Hepatocyte (in vitro differentiated cells): Measurements from ENCODE around the gene ZNF831.

Source experiments
- EZH2 ChIP-seq: fragments of 200-600 bp; sonication (generic); IDR thresholded peaks from 2 replicates; pipeline ENCODE4 v1.6.1; 2016; ENCODE audit warnings: antibody characterized with exemption, mild to moderate bottlenecking, borderline replicate concordance
- TF ChIP-seq, protein P1 (sequence below): fragments of 200-600 bp; sonication (generic); IDR thresholded peaks from 2 replicates; pipeline ENCODE4 v1.5.1; 2016; ENCODE audit warnings: antibody characterized with exemption, mild to moderate bottlenecking; ENCODE audit not compliant: poor library complexity

DNA sequence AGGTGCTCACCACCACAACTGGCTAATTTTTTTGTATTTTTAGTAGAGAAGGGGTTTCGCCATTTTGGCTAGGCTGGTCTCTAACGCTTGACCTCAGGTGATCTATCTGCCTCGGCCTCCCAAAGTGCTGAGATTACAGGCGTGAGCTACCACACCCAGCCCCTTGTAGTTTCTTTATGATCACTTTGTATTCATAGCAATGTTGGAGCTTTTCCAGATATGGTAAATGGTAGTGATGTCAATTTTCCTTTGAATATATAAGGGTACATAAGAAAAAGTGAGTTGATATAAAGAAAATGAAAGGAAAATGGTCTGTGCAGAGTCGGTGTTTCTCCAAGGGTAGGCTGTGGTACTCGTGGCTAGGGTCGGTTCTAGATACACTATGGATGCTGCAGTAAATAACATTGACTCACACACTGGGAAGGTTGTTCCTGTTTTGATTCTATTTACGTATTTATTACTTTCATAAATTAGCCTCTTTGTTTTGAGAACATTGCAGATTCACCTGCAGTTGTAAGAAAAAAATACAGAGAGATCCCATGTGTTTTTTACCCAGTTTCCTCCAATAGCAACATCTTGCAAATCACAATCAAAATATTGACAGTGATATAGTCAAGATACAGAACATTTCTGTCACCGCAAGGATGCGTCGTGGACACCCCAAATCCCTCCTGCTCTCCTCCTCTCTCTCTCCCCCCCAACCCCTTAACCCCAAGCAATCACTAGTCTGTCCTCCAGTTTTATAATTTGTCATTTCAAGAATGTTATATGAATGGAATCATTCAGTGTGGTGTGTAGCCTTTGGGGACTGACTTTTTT, 2.5 kb downstream of the ZNF831 start:
- TF ChIP-seq, protein P1, sequence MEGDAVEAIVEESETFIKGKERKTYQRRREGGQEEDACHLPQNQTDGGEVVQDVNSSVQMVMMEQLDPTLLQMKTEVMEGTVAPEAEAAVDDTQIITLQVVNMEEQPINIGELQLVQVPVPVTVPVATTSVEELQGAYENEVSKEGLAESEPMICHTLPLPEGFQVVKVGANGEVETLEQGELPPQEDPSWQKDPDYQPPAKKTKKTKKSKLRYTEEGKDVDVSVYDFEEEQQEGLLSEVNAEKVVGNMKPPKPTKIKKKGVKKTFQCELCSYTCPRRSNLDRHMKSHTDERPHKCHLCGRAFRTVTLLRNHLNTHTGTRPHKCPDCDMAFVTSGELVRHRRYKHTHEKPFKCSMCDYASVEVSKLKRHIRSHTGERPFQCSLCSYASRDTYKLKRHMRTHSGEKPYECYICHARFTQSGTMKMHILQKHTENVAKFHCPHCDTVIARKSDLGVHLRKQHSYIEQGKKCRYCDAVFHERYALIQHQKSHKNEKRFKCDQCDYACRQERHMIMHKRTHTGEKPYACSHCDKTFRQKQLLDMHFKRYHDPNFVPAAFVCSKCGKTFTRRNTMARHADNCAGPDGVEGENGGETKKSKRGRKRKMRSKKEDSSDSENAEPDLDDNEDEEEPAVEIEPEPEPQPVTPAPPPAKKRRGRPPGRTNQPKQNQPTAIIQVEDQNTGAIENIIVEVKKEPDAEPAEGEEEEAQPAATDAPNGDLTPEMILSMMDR = no peak
- TF ChIP-seq EZH2 = no peak
